Esophagus muscularis mucosa (tissue), 4 donors: ENCODE results near the gene CKMT1A.
"Not testable (repeated sequence)": the region's sequence is repeated elsewhere in the genome, so short reads cannot be mapped to it uniquely, and the experiment has no call there.

ENCODE experiments used
- CTCF ChIP-seq, 3 experiments: fragments of 200-600 bp in 2 of 3; fragments of 450-650 bp in 1 of 3; sonication (generic) in 2 of 3; IDR thresholded peaks; one replicate each; pipeline ENCODE4 v1.5.1; 2017 to 2019; ENCODE audit warnings: antibody characterized with exemption in 3 of 3, mild to moderate bottlenecking in 2 of 3, moderate library complexity in 1 of 3
- EP300 ChIP-seq: sonication (generic); formaldehyde crosslinking; IDR thresholded peaks from one replicate; pipeline ENCODE4 v1.6.1; 2017; ENCODE audit warnings: antibody characterized with exemption
- POLR2A ChIP-seq: fragments of 450-650 bp; IDR thresholded peaks from one replicate; pipeline ENCODE4 v1.6.1; 2017; ENCODE audit warnings: antibody characterized with exemption, moderate library complexity, mild to moderate bottlenecking, low read depth
- POLR2AphosphoS5 ChIP-seq, 2 donors: sonication (generic); formaldehyde crosslinking; IDR thresholded peaks; one replicate each; pipeline ENCODE4 v1.6.1; 2017; ENCODE audit warnings: antibody characterized with exemption in 2 of 2

GRCh38 chr15:43666177-43666576, 27.5 kb upstream of the CKMT1A start:
- not testable (repeated sequence) for TF ChIP-seq CTCF (IDR thresholded peaks at IDR 0.05); POLR2AphosphoS5 (IDR thresholded peaks at IDR 0.05); POLR2A; EP300
